Stomach (tissue), 9 donors: ENCODE data around the gene EPB41L1. TPM values are rescaled to one million over a fixed set of nuclear protein-coding genes. Genes with fewer than 3 reads are reported as not detected.
A peak's percentile ranks its signal among the peaks of the same experiment; 100 is the strongest.

ENCODE experiments used
- DNase-seq, 2 donors: peaks; one replicate each; pipeline versions ENCODE4 v3.0.0 to v3.0.0-alpha.2; 2013 to 2019
- H3K27ac ChIP-seq, 5 donors: fragments of 200-600 bp in 4 of 5; sonication (generic) in 4 of 5; one replicate each; pipeline ENCODE4 v1.5.1; 2013 to 2019; ENCODE audit warnings: mild to moderate bottlenecking in 1 of 5, moderate library complexity in 1 of 5
- H3K27me3 ChIP-seq, 3 donors: fragments of 200-600 bp; sonication (generic); one replicate each; pipeline ENCODE4 v1.5.1; 2017 to 2019; ENCODE audit warnings: mixed run types in 1 of 3
- H3K36me3 ChIP-seq, 4 donors: fragments of 200-600 bp; sonication (generic); 1 replicate in 3 of 4; 2 replicates in 1 of 4; pipeline ENCODE4 v1.5.1; 2016 to 2019
- H3K4me1 ChIP-seq, 4 donors: fragments of 200-600 bp; sonication (generic); one replicate each; pipeline ENCODE4 v1.5.1; 2016 to 2019
- H3K4me3 ChIP-seq, 4 donors: fragments of 200-600 bp; sonication (generic) in 3 of 4; one replicate each; pipeline ENCODE4 v1.5.1; 2016 to 2019; ENCODE audit warnings: mild to moderate bottlenecking in 1 of 4
- H3K9me3 ChIP-seq, 4 donors: fragments of 200-600 bp; sonication (generic); one replicate each; pipeline ENCODE4 v1.5.1; 2016 to 2019
- CTCF ChIP-seq, 7 experiments: fragments of 450-650 bp in 4 of 7; fragments of 200-600 bp in 3 of 7; sonication (generic) in 3 of 7; IDR thresholded peaks; one replicate each; pipeline ENCODE4 v1.5.1; 2016 to 2019; ENCODE audit warnings: antibody characterized with exemption in 7 of 7, control low read depth in 2 of 7, mild to moderate bottlenecking in 1 of 7
- EP300 ChIP-seq: sonication (generic); formaldehyde crosslinking; IDR thresholded peaks from one replicate; pipeline ENCODE4 v1.6.1; 2017; ENCODE audit warnings: antibody characterized with exemption
- POLR2A ChIP-seq, 4 donors: fragments of 450-650 bp; IDR thresholded peaks; one replicate each; pipeline ENCODE4 v1.6.1; 2016; ENCODE audit warnings: antibody characterized with exemption in 4 of 4, control low read depth in 2 of 4, mild to moderate bottlenecking in 1 of 4, moderate library complexity in 1 of 4
- POLR2AphosphoS5 ChIP-seq, 3 donors: sonication (generic); formaldehyde crosslinking; IDR thresholded peaks; one replicate each; pipeline ENCODE4 v1.6.1; 2016; ENCODE audit warnings: antibody characterized with exemption in 3 of 3
- WGBS, 5 donors: extraction: QIAGEN DNeasy Blood & Tissue Kit in 3 of 5; methylation state at CpG; one replicate each; pipeline versions ENCODE4 v1.1.5 to v1.1.7; 2013 to 2018; 5-methylcytosine and 5-hydroxymethylcytosine counted together
- intact Hi-C: fragments of 100-400 bp; cut with DNase I; formaldehyde crosslinking; loops from one replicate; pipeline ENCODE4 v1.15.1; 2023; ENCODE audit warnings: low total_unique reads
- polyA plus RNA-seq, 3 donors: library from polyadenylated mRNA; stranded (reverse); fragments of 200-250 nt; gene quantifications; one replicate each; pipeline ENCODE4 v1.2.3, GENCODE V29; 2013
- total RNA-seq, 5 donors: library from RNA; depleted of rRNA; stranded (reverse); fragments of >200 nt; gene quantifications; one replicate each; pipeline versions ENCODE4 v1.1.0 to v1.2.3, GENCODE V29; 2014 to 2016
- donor health status: healthy with polysubstance abuse.
- donor health status: Bipolar disorder and iron deficiency.
- donor health status: healthy.

The EPB41L1 gene
- total and polyA plus RNA-seq, 8 donors: 25.9 to 271 (median 40.4) TPM

DNA sequence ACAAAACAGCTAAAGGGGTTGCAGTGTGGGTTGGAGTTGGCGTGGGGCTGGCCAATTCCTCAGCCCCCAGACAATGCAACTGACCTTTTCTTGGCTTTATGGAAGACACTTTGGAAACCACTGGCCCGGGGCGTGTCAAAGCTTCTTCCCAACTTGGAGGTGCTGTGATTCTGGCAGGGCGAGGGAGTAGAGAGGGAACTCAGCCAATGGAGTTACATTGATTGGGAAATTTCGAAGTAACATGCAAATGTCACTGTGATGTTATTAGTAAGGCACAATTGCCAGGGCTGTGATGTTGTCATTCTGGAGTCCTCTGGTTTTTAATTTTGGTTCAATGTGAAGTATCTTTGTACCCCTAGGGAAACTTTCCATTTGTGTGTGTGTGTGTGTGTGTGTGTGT, 41.5 kb upstream of the EPB41L1 start:
- no peak overlapping the region for H3K4me3 ChIP-seq

GRCh38 chr20:36113566-36114250, 40.8 kb upstream of the EPB41L1 start:
- no peak overlapping the region for H3K4me3 ChIP-seq
- 32 to 48% (median 41%) methylated on average over 13 of the region's 13 CpGs for WGBS, 5 donors
- H3K4me1 ChIP-seq: peaks cover 15 to 54% (median 37%) of the 10 kb centered on the region in 4 donors
- intact Hi-C loops: no loop called here
- DNase-seq: no peak
- H3K27ac ChIP-seq: peak overlapping the region in 3 of 5 donors; percentile 3 to 80 (median 56)
- no peaks in the 10 kb centered on the region for H3K27me3 ChIP-seq
- no peaks in the 10 kb centered on the region for H3K9me3 ChIP-seq
- peaks cover 0 to 10% (median 1%) of the 10 kb centered on the region in 4 donors for H3K36me3 ChIP-seq
- no peak for TF ChIP-seq POLR2A (IDR thresholded peaks at IDR 0.05)
- TF ChIP-seq POLR2AphosphoS5 (IDR thresholded peaks at IDR 0.05): no peak

More for the DNA sequence above, 41.5 kb upstream of the EPB41L1 start:
- TF ChIP-seq EP300 (no peak), POLR2AphosphoS5 (IDR thresholded peaks at IDR 0.05) (no peak), POLR2A (IDR thresholded peaks at IDR 0.05) (no peak), CTCF (IDR thresholded peaks at IDR 0.05) (no peak)
- no peaks in the 10 kb centered on the region for H3K9me3 ChIP-seq
- H3K27me3 ChIP-seq: no peaks in the 10 kb centered on the region
- 60 to 76% (median 66%) methylated on average over 5 of the region's 5 CpGs for WGBS, 5 donors
- intact Hi-C loops: no loop called here
- H3K4me1 ChIP-seq: peaks cover 15 to 48% (median 35%) of the 10 kb centered on the region in 4 donors
- DNase-seq: no peak
- H3K27ac ChIP-seq: peak overlapping the region in 4 of 5 donors; percentile 64 to 85 (median 72)
- H3K36me3 ChIP-seq: peaks cover 0 to 10% (median 1%) of the 10 kb centered on the region in 4 donors

GRCh38 chr20:36114707-36115106, 39.8 kb upstream of the EPB41L1 start:
- no peaks in the 10 kb centered on the region for H3K9me3 ChIP-seq
- H3K4me3 ChIP-seq: no peak overlapping the region
- intact Hi-C loops: no loop called here
- peaks cover 15 to 59% (median 37%) of the 10 kb centered on the region in 4 donors for H3K4me1 ChIP-seq
- H3K36me3 ChIP-seq: peaks cover 0 to 4% (median 0%) of the 10 kb centered on the region in 4 donors
- TF ChIP-seq EP300 (no peak), CTCF (IDR thresholded peaks at IDR 0.05) (no peak), POLR2A (IDR thresholded peaks at IDR 0.05) (no peak), POLR2AphosphoS5 (IDR thresholded peaks at IDR 0.05) (no peak)
- WGBS, 5 donors: 84 to 96% (median 86%) methylated on average over 3 of the region's 3 CpGs
- DNase-seq: no peak
- H3K27me3 ChIP-seq: no peaks in the 10 kb centered on the region
- peak overlapping the region in 1 of 5 donors; percentile 3 for H3K27ac ChIP-seq

DNA sequence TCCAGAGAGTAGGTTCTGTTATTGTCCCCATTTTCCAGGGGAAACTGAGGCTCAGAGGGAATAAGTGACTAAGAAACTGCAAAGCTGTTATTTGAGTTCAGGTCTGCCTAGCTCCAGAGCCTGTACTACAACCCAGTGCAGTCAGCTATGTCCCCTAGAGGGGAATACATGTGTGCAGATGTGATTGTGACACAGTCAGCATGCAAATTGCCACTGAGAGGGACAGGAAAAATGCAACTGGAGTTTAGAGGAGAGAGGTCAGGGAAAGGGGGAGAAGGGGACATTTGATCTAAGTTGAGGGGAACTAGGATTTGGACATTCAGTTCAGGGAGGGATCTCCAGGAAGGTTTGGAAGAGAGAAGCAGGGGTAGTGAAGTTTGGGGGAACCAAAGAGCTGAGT, 38.6 kb upstream of the EPB41L1 start:
- Histone ChIP-seq H3K27me3 (no peaks in the 10 kb centered on the region), H3K9me3 (no peaks in the 10 kb centered on the region), H3K36me3 (no peaks in the 10 kb centered on the region), H3K4me1 (peaks cover 12 to 56% (median 37%) of the 10 kb centered on the region in 4 donors), H3K27ac (no peak overlapping the region), H3K4me3 (no peak overlapping the region)
- no peak for TF ChIP-seq EP300
- TF ChIP-seq POLR2AphosphoS5 (IDR thresholded peaks at IDR 0.05): no peak
- no peak for TF ChIP-seq CTCF (IDR thresholded peaks at IDR 0.05)
- TF ChIP-seq POLR2A (IDR thresholded peaks at IDR 0.05): no peak
- intact Hi-C loops: no loop called here
- DNase-seq: no peak
